ENCODE measurements around the gene TXNL4B.
A peak's percentile ranks its signal among the peaks of the same experiment; 100 is the strongest.
"Not testable (repeated sequence)": the region's sequence is repeated elsewhere in the genome, so short reads cannot be mapped to it uniquely, and the experiment has no call there.

TXNL4B gene

DNA sequence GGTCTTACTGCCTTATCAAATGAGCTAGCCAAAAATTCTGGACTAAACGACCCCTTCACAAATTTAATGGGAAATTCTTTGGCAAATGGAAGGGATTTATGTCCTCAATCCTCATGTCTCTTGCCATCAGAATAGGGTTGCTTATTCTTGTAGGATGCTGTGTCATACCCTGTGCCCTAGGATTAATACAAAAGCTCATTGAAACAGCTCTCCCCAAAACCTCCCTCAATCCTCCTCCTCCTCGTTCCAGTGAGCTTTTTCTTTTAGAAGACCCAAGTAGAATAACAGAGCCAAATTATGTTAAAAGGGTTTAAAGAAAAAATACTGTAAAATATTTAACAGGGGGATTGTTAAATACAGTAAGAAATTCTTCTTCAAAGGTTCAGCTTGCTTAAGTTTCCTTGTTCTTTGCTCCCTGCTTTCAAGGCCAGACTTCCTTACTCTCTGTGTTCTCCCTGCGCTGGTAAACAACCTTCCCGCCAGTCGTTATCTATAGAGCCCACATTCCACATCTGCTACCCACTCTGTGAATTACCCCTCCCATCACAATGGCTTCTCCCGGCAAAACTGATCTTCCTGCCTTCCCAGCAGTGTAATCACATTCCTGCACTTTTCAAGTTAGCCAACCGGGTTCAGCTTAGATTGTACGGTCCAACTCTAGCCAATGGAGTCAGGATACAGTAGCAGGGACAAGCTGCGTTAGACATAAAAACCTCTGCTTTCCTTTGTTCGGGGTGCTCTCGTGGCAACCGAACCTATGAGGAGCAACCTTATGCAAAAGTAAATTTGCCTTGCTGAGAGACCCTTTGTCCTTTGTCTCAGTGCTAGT lies 20.7 kb downstream of the TXNL4B start:
- peak; percentile 3 for DNase-seq

- DNase-seq, result no peak
These were observed 24.5 kb downstream of the TXNL4B start for GRCh38 chr16:72068930-72069329.

- peak; percentile 31 for DNase-seq
These were observed 26.7 kb downstream of the TXNL4B start for GRCh38 chr16:72066747-72067146.

DNA sequence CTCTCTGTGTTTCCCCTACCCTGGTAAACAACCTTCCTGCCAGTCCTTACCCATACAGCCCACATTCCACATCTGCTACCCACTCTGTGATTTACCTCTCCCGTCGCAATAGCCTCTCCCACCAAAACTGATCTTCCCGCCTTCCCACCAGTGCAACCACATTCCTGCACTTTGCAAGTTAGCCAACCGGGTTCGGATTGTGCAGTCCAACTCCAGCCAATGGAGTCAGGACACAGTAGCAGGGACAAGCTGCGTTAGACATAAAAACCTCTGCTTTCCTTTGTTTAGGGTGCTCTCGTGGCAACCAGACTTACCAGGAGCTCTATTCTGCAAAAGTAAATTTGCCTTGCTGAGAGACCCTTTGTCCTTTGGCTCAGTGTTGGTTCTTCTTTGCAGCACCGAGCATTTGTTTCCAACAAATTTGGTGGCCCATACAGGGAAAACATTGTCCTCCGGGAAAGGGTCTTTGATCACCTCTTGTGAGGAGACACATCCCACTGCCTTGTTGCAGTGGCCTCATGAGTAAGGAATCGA lies 29.0 kb downstream of the TXNL4B start:
- DNase-seq, result no peak

GRCh38 chr16:72061564-72061963 lies 31.9 kb downstream of the TXNL4B start:
- no peak for DNase-seq

DNA sequence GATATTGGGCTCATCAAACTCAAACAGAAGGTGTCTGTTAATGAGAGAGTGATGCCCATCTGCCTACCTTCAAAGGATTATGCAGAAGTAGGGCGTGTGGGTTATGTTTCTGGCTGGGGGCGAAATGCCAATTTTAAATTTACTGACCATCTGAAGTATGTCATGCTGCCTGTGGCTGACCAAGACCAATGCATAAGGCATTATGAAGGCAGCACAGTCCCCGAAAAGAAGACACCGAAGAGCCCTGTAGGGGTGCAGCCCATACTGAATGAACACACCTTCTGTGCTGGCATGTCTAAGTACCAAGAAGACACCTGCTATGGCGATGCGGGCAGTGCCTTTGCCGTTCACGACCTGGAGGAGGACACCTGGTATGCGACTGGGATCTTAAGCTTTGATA lies 33.0 kb downstream of the TXNL4B start:
- DNase-seq, result no peak

- DNase-seq, result not testable (repeated sequence)
These were observed 34.4 kb downstream of the TXNL4B start for GRCh38 chr16:72059060-72059459.

DNA sequence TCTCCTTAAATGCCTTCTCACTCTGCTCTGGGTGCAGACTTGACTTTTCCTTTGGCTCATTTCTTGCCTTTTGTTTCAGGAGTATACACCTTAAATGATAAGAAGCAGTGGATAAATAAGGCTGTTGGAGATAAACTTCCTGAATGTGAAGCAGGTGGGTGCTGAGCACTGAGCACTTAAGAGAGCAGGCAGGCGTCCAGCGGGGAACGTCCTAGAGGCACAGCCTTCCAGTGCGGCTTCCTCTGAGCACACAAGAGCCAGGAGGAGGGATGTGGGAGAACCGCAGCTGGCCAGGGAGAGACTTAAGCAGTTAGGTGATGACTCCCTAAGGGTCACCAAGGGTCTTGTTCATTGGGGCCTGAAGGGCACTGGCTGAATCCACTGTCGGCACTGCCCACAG lies 36.1 kb downstream of the TXNL4B start:
- not testable (repeated sequence) for DNase-seq

DNA sequence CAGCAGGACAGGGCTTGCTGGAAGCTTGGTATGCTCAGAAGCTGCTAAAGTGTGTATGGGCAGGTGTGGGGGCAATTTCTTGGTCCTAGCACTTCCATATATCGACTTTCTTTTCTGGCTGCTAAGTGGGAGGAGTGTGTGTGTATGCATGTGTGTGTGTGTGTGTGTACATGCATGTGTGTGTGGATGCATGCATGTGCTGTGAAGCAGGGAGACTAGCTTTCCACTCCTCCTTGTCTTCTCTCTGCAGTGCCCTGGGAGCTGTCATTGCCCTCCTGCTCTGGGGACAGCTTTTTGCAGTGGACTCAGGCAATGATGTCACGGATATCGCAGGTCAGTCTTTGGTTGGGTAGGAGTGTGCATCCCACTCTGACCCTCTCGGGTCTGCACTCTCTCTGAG lies 37.5 kb downstream of the TXNL4B start:
- no peak for DNase-seq

GRCh38 chr16:72054254-72054847 lies 39.1 kb downstream of the TXNL4B start, which contains the start of gene HP:
Gene HP, plus strand, starts transcription at chr16:72054505. Its CDS starts 148 bp downstream, at chr16:72054653.
- DNase-seq, result not testable (repeated sequence)

GRCh38 chr16:72051818-72052217 lies 41.6 kb downstream of the TXNL4B start:
- no peak for DNase-seq

DNA sequence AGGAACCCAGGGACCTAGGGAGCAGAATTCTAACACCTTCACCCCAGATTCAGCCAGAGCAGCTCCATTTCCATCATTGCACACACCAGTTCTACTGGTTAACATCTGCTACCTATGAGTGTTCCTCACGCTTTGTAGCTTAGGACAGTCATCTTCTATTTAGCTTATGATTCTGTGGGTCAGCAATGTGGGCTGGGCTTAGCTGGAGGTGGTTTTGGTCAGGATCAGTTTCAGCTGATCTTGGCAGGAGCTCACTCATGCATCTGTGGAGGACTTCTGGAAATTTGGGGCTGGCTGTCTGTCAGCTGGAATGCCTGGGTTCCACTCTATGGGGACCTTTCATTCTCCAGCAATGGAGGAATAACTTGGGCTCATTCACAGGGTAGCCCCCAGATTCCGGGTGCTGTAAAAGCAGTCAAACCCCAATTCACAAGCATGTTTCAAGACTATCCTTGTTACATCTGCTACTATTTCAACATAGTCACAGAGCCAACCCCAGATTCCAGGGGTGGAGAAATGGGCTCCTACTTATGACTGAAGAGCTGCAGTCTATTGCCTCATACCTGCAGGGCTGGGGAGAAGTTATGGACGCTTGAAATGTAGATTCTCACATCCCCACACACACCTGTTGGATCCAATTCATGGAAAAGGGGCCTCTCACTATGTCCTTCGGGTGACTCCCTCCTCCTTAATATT lies 42.5 kb downstream of the TXNL4B start:
- DNase-seq, result no peak

- no peak for DNase-seq
These were observed 44.3 kb downstream of the TXNL4B start for GRCh38 chr16:72049110-72049509.

DNA sequence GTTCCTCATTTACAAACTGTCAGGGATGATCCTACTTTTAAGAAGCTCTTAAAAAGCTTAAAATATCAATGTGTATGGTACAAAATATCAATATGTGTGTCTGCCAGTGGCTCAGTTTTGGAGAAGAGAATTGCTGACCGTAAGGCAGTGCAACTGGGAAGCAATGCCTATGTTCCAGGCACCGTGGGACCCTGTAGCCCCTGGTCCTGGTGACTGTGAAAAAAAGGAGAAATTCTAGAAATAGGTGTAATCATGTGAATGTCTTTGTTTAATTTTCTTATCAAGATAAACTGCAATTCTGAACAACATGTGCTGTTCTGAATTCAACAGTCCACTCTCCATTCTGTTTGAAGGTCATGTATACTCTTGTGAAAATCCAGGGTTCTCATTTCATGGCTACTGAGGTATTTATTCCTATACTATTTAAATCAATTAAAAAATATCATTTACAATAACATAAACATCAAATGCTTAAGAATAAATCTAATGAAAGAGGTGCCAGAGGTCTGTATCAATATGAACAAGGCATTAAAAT lies 48.5 kb downstream of the TXNL4B start:
- no peak for DNase-seq

DNA sequence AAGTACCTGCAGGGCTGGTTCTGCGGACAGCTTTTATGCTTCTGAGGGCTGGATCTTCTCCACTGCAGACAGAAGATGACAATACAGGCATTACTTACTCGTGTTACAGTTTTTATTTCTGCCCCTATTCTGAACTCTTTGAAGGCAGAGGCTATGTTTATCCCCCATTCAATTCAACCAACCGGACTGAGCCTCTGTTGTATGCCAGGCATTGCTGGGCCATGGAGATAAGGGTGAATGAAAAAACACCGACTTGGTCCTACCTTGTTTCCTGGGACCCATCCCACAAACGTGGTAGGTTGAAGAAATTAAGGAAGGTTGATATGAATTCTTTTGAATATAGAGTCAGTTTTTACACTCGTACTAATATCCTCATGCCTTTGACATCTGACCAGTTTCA lies 49.1 kb downstream of the TXNL4B start:
- no peak for DNase-seq

DNA sequence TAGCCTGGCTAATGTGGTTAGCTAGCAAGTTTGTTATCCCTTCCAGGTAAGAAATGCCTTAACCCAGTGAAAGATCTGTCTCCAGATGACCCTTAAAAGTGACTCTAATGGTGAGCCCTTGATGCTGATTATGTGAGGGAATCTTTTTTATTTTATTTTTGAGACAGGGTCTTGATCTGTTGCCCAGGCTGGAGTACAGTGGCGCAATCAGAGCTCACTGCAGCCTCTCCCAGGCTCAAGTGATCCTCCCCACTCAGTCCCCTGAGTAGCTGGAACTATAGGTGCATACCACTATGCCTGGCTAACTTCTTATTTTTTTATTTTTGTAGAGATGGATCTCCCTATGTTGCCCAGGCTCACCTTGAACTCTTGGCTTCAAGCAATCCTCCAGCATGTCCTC lies 49.9 kb downstream of the TXNL4B start:
- no peak for DNase-seq

- DNase-seq, result no peak
These were observed 50.4 kb downstream of the TXNL4B start for GRCh38 chr16:72043058-72043457.

- DNase-seq, result peak; percentile 81
These were observed 51.2 kb downstream of the TXNL4B start for GRCh38 chr16:72042157-72042660.

DNA sequence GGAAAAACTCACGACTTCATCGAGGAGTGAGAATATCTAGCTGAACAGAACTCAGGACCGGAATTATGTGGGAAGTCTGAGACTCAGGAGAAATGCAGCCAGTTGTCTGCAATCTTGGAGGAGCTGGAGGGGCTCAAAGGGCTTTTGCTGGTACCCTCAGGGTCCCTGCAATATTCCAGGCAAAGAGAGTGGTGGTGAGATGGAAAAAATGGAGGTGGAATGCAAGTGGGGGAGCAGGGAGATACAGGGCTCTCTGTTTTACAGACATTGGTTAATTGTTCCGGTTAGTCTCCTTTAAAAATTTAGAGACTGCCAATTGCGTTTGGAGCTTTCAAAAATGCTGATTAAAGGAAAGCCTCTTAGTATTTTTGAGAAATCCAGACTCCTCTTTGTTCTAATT lies 57.3 kb downstream of the TXNL4B start:
- DNase-seq, result no peak

Data from NCI-H69 (cell line).